Uterus (tissue), 4 donors: ENCODE measurements around the gene SPOCK1. TPM values are rescaled to one million over a fixed set of nuclear protein-coding genes. Genes with fewer than 3 reads are reported as not detected.

Experiments used
- DNase-seq, 2 donors: peaks; one replicate each; pipeline ENCODE4 v3.0.0-alpha.2; 2019 to 2020
- H3K27ac ChIP-seq, 2 donors: fragments of 200-600 bp; sonication (generic); 1 replicate in 1 of 2; 2 replicates in 1 of 2; pipeline ENCODE4 v1.5.1; 2016 to 2018
- H3K27me3 ChIP-seq, 2 donors: fragments of 200-600 bp; sonication (generic); one replicate each; pipeline ENCODE4 v1.5.1; 2018 to 2019; ENCODE audit warnings: control low read depth in 1 of 2
- H3K36me3 ChIP-seq, 2 donors: fragments of 200-600 bp; sonication (generic); one replicate each; pipeline ENCODE4 v1.5.1; 2019; ENCODE audit warnings: control low read depth in 1 of 2
- H3K4me1 ChIP-seq, 2 donors: fragments of 200-600 bp; sonication (generic); one replicate each; pipeline ENCODE4 v1.5.1; 2018 to 2019; ENCODE audit warnings: control low read depth in 1 of 2
- H3K4me3 ChIP-seq, 2 donors: fragments of 200-600 bp; sonication (generic); 1 replicate in 1 of 2; 2 replicates in 1 of 2; pipeline ENCODE4 v1.5.1; 2018 to 2019; ENCODE audit warnings: mild to moderate bottlenecking in 1 of 2
- H3K9me3 ChIP-seq, 2 donors: fragments of 200-600 bp; sonication (generic); one replicate each; pipeline ENCODE4 v1.5.1; 2019; ENCODE audit warnings: control low read depth in 1 of 2
- POLR2A ChIP-seq, 2 donors: fragments of 450-650 bp; IDR thresholded peaks; one replicate each; pipeline ENCODE4 v1.6.1; 2016; ENCODE audit warnings: antibody characterized with exemption in 2 of 2, mild to moderate bottlenecking in 1 of 2, moderate library complexity in 1 of 2
- intact Hi-C: fragments of 100-400 bp; cut with DNase I; formaldehyde crosslinking; loops from one replicate; pipeline ENCODE4 v1.15.1; 2023; ENCODE audit warnings: low total_unique reads
- total RNA-seq, 4 donors: library from RNA; depleted of rRNA in 3 of 4; stranded (reverse); fragments of >200 nt in 3 of 4; gene quantifications; one replicate each; pipeline versions ENCODE4 v1.1.0 to v1.2.4, GENCODE V29; 2014 to 2023
- TF ChIP-seq, protein P1 (sequence below), 4 experiments: fragments of 200-600 bp in 2 of 4; fragments of 450-650 bp in 2 of 4; sonication (generic) in 2 of 4; IDR thresholded peaks; one replicate each; pipeline ENCODE4 v1.5.1; 2016 to 2019; ENCODE audit warnings: antibody characterized with exemption in 4 of 4, mild to moderate bottlenecking in 2 of 4, moderate library complexity in 1 of 4
- donor health status: DM: yes; HTN: yes; CAD: no.

Gene SPOCK1
- total RNA-seq, 4 donors from 2014 or later: 31.8 to 131 (median 45.1) TPM

DNA sequence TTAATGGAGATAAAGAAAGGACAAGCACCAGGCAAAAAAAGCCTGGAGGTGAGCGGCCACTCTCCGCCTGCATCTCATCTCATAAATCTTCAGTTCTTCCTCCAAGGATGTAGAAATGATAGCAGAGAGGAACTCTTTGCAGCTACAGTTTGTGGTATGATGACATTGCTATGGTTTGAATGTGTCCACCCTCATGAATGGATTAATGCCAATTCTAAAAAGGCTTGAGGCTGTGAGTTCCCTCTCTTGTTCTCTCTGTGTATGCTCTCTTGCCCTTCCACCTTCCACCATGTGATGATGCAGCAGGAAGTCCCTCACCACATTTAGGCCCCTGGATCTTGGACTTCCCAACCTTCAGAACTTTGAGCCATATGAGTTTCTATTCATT is 126.4 kb downstream of the SPOCK1 start:
- H3K9me3 ChIP-seq: no peaks in the 10 kb centered on the region
- intact Hi-C loops: no loop called here
- no peak for TF ChIP-seq POLR2A (IDR thresholded peaks at IDR 0.05)

DNA sequence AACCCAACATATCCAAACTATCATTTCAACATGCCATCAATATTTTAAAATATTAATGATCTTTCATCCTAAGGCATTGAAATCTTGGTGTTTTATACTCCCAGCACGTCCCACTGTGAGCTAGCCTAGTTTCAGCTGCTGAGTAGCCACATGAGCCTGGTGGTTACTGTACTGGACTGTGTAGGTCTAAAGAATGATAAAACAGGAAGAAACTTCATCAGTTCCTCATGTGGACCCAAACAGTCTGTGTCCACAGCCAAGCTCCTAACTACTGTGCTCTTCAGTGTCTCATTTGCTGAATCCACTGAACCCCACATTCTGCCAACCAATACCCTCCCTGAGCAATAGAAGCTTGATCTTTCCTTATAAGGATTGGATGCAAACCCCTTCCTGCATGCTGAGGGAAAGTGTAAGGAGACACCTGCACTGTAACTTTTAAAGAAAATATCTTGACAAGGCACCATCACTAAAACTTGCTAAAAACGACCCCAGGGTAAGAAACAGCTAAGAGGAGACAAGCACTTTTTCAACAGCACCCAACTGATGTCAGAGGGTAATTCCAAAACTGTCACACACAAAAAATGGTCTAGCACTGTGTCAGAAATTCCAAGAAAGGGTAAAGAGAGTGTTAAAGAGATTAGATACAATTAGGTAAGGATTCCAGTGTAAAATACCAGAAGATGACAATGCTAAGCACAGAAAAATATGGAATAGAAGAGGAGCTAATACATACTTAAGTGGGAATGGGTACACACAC is 126.9 kb downstream of the SPOCK1 start:
- no peak overlapping the region for H3K4me3 ChIP-seq
- TF ChIP-seq, protein P1, sequence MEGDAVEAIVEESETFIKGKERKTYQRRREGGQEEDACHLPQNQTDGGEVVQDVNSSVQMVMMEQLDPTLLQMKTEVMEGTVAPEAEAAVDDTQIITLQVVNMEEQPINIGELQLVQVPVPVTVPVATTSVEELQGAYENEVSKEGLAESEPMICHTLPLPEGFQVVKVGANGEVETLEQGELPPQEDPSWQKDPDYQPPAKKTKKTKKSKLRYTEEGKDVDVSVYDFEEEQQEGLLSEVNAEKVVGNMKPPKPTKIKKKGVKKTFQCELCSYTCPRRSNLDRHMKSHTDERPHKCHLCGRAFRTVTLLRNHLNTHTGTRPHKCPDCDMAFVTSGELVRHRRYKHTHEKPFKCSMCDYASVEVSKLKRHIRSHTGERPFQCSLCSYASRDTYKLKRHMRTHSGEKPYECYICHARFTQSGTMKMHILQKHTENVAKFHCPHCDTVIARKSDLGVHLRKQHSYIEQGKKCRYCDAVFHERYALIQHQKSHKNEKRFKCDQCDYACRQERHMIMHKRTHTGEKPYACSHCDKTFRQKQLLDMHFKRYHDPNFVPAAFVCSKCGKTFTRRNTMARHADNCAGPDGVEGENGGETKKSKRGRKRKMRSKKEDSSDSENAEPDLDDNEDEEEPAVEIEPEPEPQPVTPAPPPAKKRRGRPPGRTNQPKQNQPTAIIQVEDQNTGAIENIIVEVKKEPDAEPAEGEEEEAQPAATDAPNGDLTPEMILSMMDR (IDR thresholded peaks at IDR 0.05): no peak
- TF ChIP-seq POLR2A (IDR thresholded peaks at IDR 0.05): no peak
- H3K27me3 ChIP-seq: no peaks in the 10 kb centered on the region
- no peaks in the 10 kb centered on the region for H3K9me3 ChIP-seq
- no peaks in the 10 kb centered on the region for H3K36me3 ChIP-seq
- H3K27ac ChIP-seq: no peak overlapping the region
- intact Hi-C loops: no loop called here
- no peak for DNase-seq
- H3K4me1 ChIP-seq: no peaks in the 10 kb centered on the region

More for the DNA sequence above, 126.4 kb downstream of the SPOCK1 start:
- Histone ChIP-seq H3K27ac (no peak overlapping the region), H3K36me3 (no peaks in the 10 kb centered on the region), H3K4me3 (no peak overlapping the region), H3K4me1 (no peaks in the 10 kb centered on the region), H3K27me3 (no peaks in the 10 kb centered on the region)
- no peak for DNase-seq

DNA sequence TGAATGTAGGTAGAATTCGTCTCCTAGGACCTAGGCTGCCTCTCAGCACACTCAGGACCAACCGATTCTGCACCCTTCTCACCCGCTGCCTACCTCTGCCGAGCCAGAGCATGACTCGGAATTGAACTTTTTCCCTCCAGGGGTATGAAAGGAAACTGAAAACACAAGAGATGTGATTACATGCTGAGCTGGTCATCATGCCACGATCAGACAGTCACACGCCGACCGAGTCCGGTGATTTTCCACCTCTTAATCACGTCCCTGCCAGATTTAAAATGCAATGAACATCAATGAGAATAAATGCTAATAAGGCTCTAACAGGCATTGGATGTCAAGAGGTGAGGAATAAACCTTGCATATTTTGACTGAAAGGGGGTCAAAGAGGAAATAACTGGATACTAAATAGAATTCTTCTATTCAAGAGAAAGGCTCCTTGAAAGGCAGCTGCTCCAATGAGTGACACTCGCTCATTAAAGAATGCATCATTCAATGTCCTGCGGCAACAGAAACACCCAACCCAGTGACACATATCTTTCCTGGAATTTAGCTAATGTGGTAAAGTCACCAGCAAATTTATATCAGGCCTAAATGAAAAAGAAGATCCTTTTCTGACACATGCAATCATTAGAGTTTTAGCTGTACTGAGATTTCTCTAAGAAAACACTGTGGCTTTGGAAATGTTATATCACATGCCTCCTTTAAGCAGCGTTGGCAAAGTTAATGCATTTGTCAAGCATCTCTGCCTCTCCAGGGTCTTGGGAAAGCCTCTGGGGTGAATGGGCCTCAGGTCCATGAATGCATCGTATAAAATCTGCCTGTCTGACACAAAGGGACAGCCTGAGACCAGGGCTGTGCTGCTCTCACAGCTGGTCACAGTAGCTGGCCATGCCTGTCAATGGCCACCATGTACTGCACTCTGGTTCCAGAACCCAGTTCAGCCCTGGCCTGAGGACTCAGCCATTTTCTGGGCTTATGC is 128.7 kb downstream of the SPOCK1 start:
- DNase-seq: no peak
- intact Hi-C loops: no loop called here
- Histone ChIP-seq H3K36me3 (no peaks in the 10 kb centered on the region), H3K9me3 (no peaks in the 10 kb centered on the region), H3K4me1 (no peaks in the 10 kb centered on the region), H3K4me3 (no peak overlapping the region), H3K27me3 (no peaks in the 10 kb centered on the region), H3K27ac (no peak overlapping the region)
- TF ChIP-seq POLR2A (IDR thresholded peaks at IDR 0.05): no peak
- TF ChIP-seq, protein P1 (IDR thresholded peaks at IDR 0.05): no peak

DNA sequence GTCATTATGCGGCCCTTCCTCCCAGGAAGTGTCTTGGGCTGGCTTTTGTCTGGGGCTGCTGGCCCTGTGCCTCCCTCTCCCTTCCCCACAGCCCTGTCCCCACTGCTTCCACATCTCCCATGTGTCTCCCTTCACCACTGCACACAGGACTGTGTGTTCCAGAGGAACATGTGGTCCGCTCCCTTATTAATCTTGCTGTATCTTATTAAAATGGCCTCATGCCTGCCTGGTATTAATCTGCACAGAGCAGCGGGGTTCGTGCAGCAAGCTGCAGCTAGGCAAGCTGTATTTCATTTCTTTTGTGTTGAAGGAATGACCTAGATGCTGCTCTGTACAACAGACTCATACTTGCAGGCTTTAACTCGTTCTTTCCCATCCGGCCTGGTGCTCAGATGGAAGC is 130.5 kb downstream of the SPOCK1 start:
- no peaks in the 10 kb centered on the region for H3K9me3 ChIP-seq
- H3K27ac ChIP-seq: no peak overlapping the region
- no peaks in the 10 kb centered on the region for H3K27me3 ChIP-seq
- H3K4me1 ChIP-seq: no peaks in the 10 kb centered on the region
- DNase-seq: no peak
- no peaks in the 10 kb centered on the region for H3K36me3 ChIP-seq
- intact Hi-C loops: no loop called here
- H3K4me3 ChIP-seq: no peak overlapping the region
- no peak for TF ChIP-seq POLR2A (IDR thresholded peaks at IDR 0.05)
- TF ChIP-seq, protein P1 (IDR thresholded peaks at IDR 0.05): no peak

DNA sequence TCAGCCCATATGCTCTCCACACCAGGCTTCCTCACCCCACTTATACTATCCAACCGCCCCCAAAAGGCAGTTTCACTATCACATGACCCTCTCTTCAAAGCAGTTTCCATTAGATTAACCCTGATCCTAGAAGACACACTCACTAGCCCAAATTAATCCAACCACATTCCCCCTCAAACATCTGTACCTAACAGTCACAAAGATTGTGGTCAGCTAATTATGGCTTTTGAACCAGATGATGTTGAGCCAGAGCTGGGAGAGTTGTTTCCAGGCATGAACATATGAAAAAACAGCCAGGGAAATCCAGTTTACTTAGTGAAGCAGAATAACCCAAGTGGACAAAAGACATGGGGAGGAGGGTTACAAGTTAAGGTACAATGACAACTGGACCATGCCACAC is 131.2 kb downstream of the SPOCK1 start:
- H3K4me3 ChIP-seq: no peak overlapping the region
- DNase-seq: no peak
- TF ChIP-seq POLR2A (IDR thresholded peaks at IDR 0.05): no peak
- TF ChIP-seq, protein P1 (IDR thresholded peaks at IDR 0.05): no peak
- intact Hi-C loops: no loop called here
- H3K27me3 ChIP-seq: no peaks in the 10 kb centered on the region
- H3K4me1 ChIP-seq: no peaks in the 10 kb centered on the region
- H3K36me3 ChIP-seq: no peaks in the 10 kb centered on the region
- no peaks in the 10 kb centered on the region for H3K9me3 ChIP-seq
- H3K27ac ChIP-seq: no peak overlapping the region
